ENCODE results near the gene TM9SF4.

Gene TM9SF4

DNA sequence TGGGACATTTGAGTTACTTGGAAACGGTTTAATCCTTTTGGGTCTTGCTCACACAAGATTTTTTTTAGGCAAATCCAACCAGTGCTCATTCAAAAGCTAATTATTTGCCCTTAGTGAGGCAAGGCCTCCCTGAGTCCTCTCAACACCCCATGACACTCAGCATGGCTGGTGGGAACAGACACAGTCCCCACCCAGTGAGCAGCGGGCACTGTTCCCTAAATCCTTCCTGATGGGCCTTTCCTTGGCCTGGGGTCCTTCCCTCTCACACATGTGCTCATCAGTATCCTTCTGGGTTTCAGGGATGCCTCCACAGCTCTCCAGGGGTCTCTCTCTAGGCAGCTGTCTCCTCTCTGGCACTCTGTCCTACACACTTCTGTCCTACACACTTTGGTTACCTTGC is 70.0 kb downstream of the TM9SF4 start (continued):
- TF ChIP-seq ZNF155 (tag by site-specific recombination; IDR thresholded peaks at IDR 0.05) (no peak), ZNF837 (tag by site-specific recombination; IDR thresholded peaks at IDR 0.05) (no peak), ZBTB6 (tag by site-specific recombination; IDR thresholded peaks at IDR 0.05) (no peak), ZNF544 (tag by site-specific recombination; IDR thresholded peaks at IDR 0.05) (no peak), ZNF660 (tag by site-specific recombination; IDR thresholded peaks at IDR 0.05) (no peak)

- Histone ChIP-seq H3K27ac (ENCODE audit: extremely low read depth, low read depth, low read length) (no peak overlapping the region), H3K9me3 (ENCODE audit: control insufficient read depth, insufficient read depth, low read depth, low read length) (no peaks in the 10 kb centered on the region), H3K4me1 (ENCODE audit: control insufficient read depth, insufficient read depth, low read length) (no peaks in the 10 kb centered on the region), H3K4me3 (ENCODE audit: low read depth, low read length) (no peak overlapping the region), H3K36me3 (ENCODE audit: control insufficient read depth in 2 of 2, insufficient read depth in 1 of 2, low read length in 2 of 2) (no peaks in the 10 kb centered on the region)
- TF ChIP-seq ZNF792 (tag by site-specific recombination; IDR thresholded peaks at IDR 0.05) (no peak), ZNF37A (tag by site-specific recombination; IDR thresholded peaks at IDR 0.05) (no peak), ZNF777 (tag by site-specific recombination; IDR thresholded peaks at IDR 0.05; ENCODE audit: borderline replicate concordance) (no peak), SP3 (tag by site-specific recombination; IDR thresholded peaks at IDR 0.05) (no peak), EGR2 (tag by site-specific recombination; IDR thresholded peaks at IDR 0.05; ENCODE audit: low read depth) (no peak), KLF1 (tag by site-specific recombination; IDR thresholded peaks at IDR 0.05) (no peak), ZNF174 (tag by site-specific recombination; IDR thresholded peaks at IDR 0.05) (no peak), ZNF138 (tag by site-specific recombination; IDR thresholded peaks at IDR 0.05; ENCODE audit: borderline replicate concordance) (no peak), ZNF701 (tag by site-specific recombination; IDR thresholded peaks at IDR 0.05) (no peak), ZNF114 (tag by site-specific recombination; IDR thresholded peaks at IDR 0.05) (no peak)
- TF ChIP-seq, protein P1, sequence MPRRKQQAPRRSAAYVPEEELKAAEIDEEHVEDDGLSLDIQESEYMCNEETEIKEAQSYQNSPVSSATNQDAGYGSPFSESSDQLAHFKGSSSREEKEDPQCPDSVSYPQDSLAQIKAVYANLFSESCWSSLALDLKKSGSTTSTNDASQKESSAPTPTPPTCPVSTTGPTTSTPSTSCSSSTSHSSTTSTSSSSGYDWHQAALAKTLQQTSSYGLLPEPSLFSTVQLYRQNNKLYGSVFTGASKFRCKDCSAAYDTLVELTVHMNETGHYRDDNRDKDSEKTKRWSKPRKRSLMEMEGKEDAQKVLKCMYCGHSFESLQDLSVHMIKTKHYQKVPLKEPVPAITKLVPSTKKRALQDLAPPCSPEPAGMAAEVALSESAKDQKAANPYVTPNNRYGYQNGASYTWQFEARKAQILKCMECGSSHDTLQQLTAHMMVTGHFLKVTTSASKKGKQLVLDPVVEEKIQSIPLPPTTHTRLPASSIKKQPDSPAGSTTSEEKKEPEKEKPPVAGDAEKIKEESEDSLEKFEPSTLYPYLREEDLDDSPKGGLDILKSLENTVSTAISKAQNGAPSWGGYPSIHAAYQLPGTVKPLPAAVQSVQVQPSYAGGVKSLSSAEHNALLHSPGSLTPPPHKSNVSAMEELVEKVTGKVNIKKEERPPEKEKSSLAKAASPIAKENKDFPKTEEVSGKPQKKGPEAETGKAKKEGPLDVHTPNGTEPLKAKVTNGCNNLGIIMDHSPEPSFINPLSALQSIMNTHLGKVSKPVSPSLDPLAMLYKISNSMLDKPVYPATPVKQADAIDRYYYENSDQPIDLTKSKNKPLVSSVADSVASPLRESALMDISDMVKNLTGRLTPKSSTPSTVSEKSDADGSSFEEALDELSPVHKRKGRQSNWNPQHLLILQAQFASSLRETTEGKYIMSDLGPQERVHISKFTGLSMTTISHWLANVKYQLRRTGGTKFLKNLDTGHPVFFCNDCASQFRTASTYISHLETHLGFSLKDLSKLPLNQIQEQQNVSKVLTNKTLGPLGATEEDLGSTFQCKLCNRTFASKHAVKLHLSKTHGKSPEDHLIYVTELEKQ (tag by site-specific recombination; IDR thresholded peaks at IDR 0.05; ENCODE audit: borderline replicate concordance): no peak
- CTCF ChIA-PET: no interaction called here
- POLR2A ChIA-PET: no interaction called here
Measured at GRCh38 chr20:32179934-32180333, 70.4 kb downstream of the TM9SF4 start.

- H3K4me3 ChIP-seq (ENCODE audit: low read depth, low read length): no peak overlapping the region
- POLR2A ChIA-PET: no interaction called here
- TF ChIP-seq ZNF571 (tag by site-specific recombination; IDR thresholded peaks at IDR 0.05): no peak
- TF ChIP-seq ZNF792 (tag by site-specific recombination; IDR thresholded peaks at IDR 0.05): no peak
- no peak for TF ChIP-seq SP2 (tag by site-specific recombination; IDR thresholded peaks at IDR 0.05)
- no peak for TF ChIP-seq ZNF112 (tag by site-specific recombination; IDR thresholded peaks at IDR 0.05)
- no peak for TF ChIP-seq ZBTB8A (tag by site-specific recombination; IDR thresholded peaks at IDR 0.05)
- no peak for TF ChIP-seq ZNF670 (tag by site-specific recombination; IDR thresholded peaks at IDR 0.05; ENCODE audit: low read depth)
- no peak for TF ChIP-seq ZNF248 (tag by site-specific recombination; IDR thresholded peaks at IDR 0.05)
- TF ChIP-seq, protein P2, sequence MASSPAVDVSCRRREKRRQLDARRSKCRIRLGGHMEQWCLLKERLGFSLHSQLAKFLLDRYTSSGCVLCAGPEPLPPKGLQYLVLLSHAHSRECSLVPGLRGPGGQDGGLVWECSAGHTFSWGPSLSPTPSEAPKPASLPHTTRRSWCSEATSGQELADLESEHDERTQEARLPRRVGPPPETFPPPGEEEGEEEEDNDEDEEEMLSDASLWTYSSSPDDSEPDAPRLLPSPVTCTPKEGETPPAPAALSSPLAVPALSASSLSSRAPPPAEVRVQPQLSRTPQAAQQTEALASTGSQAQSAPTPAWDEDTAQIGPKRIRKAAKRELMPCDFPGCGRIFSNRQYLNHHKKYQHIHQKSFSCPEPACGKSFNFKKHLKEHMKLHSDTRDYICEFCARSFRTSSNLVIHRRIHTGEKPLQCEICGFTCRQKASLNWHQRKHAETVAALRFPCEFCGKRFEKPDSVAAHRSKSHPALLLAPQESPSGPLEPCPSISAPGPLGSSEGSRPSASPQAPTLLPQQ (tag by site-specific recombination; IDR thresholded peaks at IDR 0.05): no peak
- TF ChIP-seq ZNF629 (tag by site-specific recombination; IDR thresholded peaks at IDR 0.05): no peak
- no peak for TF ChIP-seq ZNF514 (tag by site-specific recombination; IDR thresholded peaks at IDR 0.05)
- no peak for TF ChIP-seq ZNF292 (tag by site-specific recombination; IDR thresholded peaks at IDR 0.05; ENCODE audit: borderline replicate concordance, low read depth)
- TF ChIP-seq, protein P3, sequence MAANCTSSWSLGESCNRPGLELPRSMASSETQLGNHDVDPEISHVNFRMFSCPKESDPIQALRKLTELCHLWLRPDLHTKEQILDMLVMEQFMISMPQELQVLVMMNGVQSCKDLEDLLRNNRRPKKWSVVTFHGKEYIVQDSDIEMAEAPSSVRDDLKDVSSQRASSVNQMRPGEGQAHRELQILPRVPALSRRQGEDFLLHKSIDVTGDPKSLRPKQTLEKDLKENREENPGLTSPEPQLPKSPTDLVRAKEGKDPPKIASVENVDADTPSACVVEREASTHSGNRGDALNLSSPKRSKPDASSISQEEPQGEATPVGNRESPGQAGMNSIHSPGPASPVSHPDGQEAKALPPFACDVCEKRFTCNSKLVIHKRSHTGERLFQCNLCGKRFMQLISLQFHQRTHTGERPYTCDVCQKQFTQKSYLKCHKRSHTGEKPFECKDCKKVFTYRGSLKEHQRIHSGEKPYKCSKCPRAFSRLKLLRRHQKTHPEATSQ (tag by site-specific recombination; IDR thresholded peaks at IDR 0.05): no peak
- no peak for TF ChIP-seq ZNF544 (tag by site-specific recombination; IDR thresholded peaks at IDR 0.05)
- no peak overlapping the region for H3K27ac ChIP-seq (ENCODE audit: extremely low read depth, low read depth, low read length)
- CTCF ChIA-PET: no interaction called here
- no peaks in the 10 kb centered on the region for H3K36me3 ChIP-seq (ENCODE audit: control insufficient read depth in 2 of 2, insufficient read depth in 1 of 2, low read length in 2 of 2)
- H3K4me1 ChIP-seq (ENCODE audit: control insufficient read depth, insufficient read depth, low read length): no peaks in the 10 kb centered on the region
- H3K9me3 ChIP-seq (ENCODE audit: control insufficient read depth, insufficient read depth, low read depth, low read length): no peaks in the 10 kb centered on the region
Measured at GRCh38 chr20:32181606-32182005, 72.1 kb downstream of the TM9SF4 start.
